DOHH2 (cell line): ENCODE results near the gene SENP1.

Experiments used
- CTCF ChIP-seq: fragments of 200-600 bp; sonication (generic); IDR thresholded peaks from one replicate; pipeline ENCODE4 v1.5.1; 2014; ENCODE audit warnings: antibody characterized with exemption, mild to moderate bottlenecking, low read depth, low read length; ENCODE audit not compliant: poor library complexity, severe bottlenecking
- EZH2phosphoT487 ChIP-seq: fragments of 200-600 bp; sonication (generic); IDR thresholded peaks from 2 replicates; pipeline ENCODE4 v1.6.1; 2017; ENCODE audit warnings: borderline replicate concordance, mild to moderate bottlenecking, antibody characterized with exemption, low read length, moderate library complexity, mixed read lengths

GRCh38 chr12:48015129-48015528 lies 90.8 kb downstream of the SENP1 start:
- no peak for TF ChIP-seq CTCF
- no peak for TF ChIP-seq EZH2phosphoT487
